GM12872 (cell line): ENCODE results near the gene KDM7A.

Experiments used
- CTCF ChIP-seq: IDR thresholded peaks from 3 replicates; pipeline ENCODE4 v1.5.1; 2011; ENCODE audit warnings: low read depth, mild to moderate bottlenecking, low read length, moderate library complexity; ENCODE audit not compliant: insufficient read depth

Gene KDM7A

GRCh38 chr7:140061607-140061930 is 115.2 kb downstream of the KDM7A start:
- TF ChIP-seq CTCF, result no peak

- TF ChIP-seq CTCF, result no peak
These were observed 115.8 kb downstream of the KDM7A start for GRCh38 chr7:140060788-140061606.

- TF ChIP-seq CTCF, result no peak
These were observed 116.5 kb downstream of the KDM7A start for GRCh38 chr7:140060243-140060630.

GRCh38 chr7:140059273-140060242 is 117.2 kb downstream of the KDM7A start:
- no peak for TF ChIP-seq CTCF

GRCh38 chr7:140058517-140058916 is 118.3 kb downstream of the KDM7A start:
- TF ChIP-seq CTCF, result no peak

GRCh38 chr7:140057143-140057535 is 119.6 kb downstream of the KDM7A start:
- TF ChIP-seq CTCF, result no peak

GRCh38 chr7:140056431-140057142 is 120.2 kb downstream of the KDM7A start:
- no peak for TF ChIP-seq CTCF
